WTC11 (cell line): ENCODE results near the gene NEDD4L. TPM values are rescaled to one million over a fixed set of nuclear protein-coding genes. Genes with fewer than 3 reads are reported as not detected.

Experiments
- ATAC-seq: fragments of 200-7000 bp; cut with Tn5 transposase; 2 replicates; pipeline ENCODE4 v1.10.0; 2021; ENCODE audit warnings: mild to moderate bottlenecking, moderate library complexity
- CTCF ChIA-PET: fragments of 300-600 bp; sonication (Branson Sonifier 250); formaldehyde crosslinking; loops from one replicate; lab custom pipeline; 2021; ENCODE audit warnings: antibody characterized with exemption; lab: Charles Lee
- POLR2A ChIA-PET: fragments of 350-600 bp; sonication (Branson Sonifier 250); formaldehyde crosslinking; loops from one replicate; lab custom pipeline; 2021; ENCODE audit warnings: antibody characterized with exemption; lab: Charles Lee
- DNase-seq: peaks from one replicate; pipeline ENCODE4 v3.0.0; 2021; ENCODE audit warnings: low spot score
- H3K27ac Mint-ChIP-seq: 2 replicates; pipeline ENCODE4 v1.8.0; 2021; ENCODE audit warnings: mixed read lengths
- H3K27me3 Mint-ChIP-seq: 2 replicates; pipeline ENCODE4 v1.8.0; 2021; ENCODE audit warnings: low read depth, mild to moderate bottlenecking, moderate library complexity, mixed read lengths
- H3K36me3 Mint-ChIP-seq: 2 replicates; pipeline ENCODE4 v1.8.0; 2021; ENCODE audit warnings: mixed read lengths
- H3K4me1 Mint-ChIP-seq: 2 replicates; pipeline ENCODE4 v1.8.0; 2022; ENCODE audit warnings: mixed read lengths
- H3K4me3 Mint-ChIP-seq: 2 replicates; pipeline ENCODE4 v1.8.0; 2021; ENCODE audit warnings: mild to moderate bottlenecking, moderate library complexity, mixed read lengths
- H3K9me3 Mint-ChIP-seq: 2 replicates; pipeline ENCODE4 v1.8.0; 2021; ENCODE audit warnings: mixed read lengths
- ATF3 ChIP-seq: sonication (generic); formaldehyde crosslinking; conservative IDR thresholded peaks from 2 replicates; pipeline ENCODE4 v1.8.1; 2022; ENCODE audit warnings: mild to moderate bottlenecking, missing genetic modification reagents
- CTCF ChIP-seq: fragments of 200-600 bp; IDR thresholded peaks from 2 replicates; pipeline ENCODE4 v1.8.0; 2022; ENCODE audit warnings: antibody characterized with exemption
- E2F1 ChIP-seq: sonication (generic); formaldehyde crosslinking; IDR thresholded peaks from 2 replicates; pipeline ENCODE4 v1.8.0; 2022; ENCODE audit warnings: mild to moderate bottlenecking, missing genetic modification reagents
- E2F4 ChIP-seq: sonication (generic); formaldehyde crosslinking; IDR thresholded peaks from 2 replicates; pipeline ENCODE4 v1.8.1; 2022; ENCODE audit warnings: low read depth, mild to moderate bottlenecking, moderate library complexity, missing genetic modification reagents, borderline replicate concordance
- EMX1 ChIP-seq: fragments of 250-450 bp; sonication (Bioruptor Pico); IDR thresholded peaks from 2 replicates; pipeline ENCODE4 v1.8.0; 2021; ENCODE audit warnings: mild to moderate bottlenecking
- ETV6 ChIP-seq: sonication (generic); formaldehyde crosslinking; IDR thresholded peaks from 2 replicates; pipeline ENCODE4 v1.8.1; 2022; ENCODE audit warnings: mild to moderate bottlenecking, missing genetic modification reagents
- HMGXB4 ChIP-seq: sonication (generic); formaldehyde crosslinking; IDR thresholded peaks from 2 replicates; pipeline ENCODE4 v1.8.1; 2023; ENCODE audit warnings: mild to moderate bottlenecking, moderate library complexity, missing genetic modification reagents
- IRF1 ChIP-seq: sonication (generic); formaldehyde crosslinking; IDR thresholded peaks from 2 replicates; pipeline ENCODE4 v1.8.0; 2023; ENCODE audit warnings: missing genetic modification reagents
- PRDM15 ChIP-seq: sonication (generic); formaldehyde crosslinking; IDR thresholded peaks from 2 replicates; pipeline ENCODE4 v1.8.0; 2022; ENCODE audit warnings: missing genetic modification reagents
- SOX15 ChIP-seq: fragments of 250-450 bp; sonication (Bioruptor Pico); IDR thresholded peaks from 2 replicates; pipeline ENCODE4 v1.9.0; 2021; ENCODE audit warnings: mild to moderate bottlenecking
- USF1 ChIP-seq: sonication (generic); formaldehyde crosslinking; IDR thresholded peaks from 2 replicates; pipeline ENCODE4 v1.8.0; 2022; ENCODE audit warnings: mild to moderate bottlenecking, missing genetic modification reagents
- USF2 ChIP-seq: sonication (generic); formaldehyde crosslinking; IDR thresholded peaks from 2 replicates; pipeline ENCODE4 v1.8.1; 2023; ENCODE audit warnings: mild to moderate bottlenecking, missing genetic modification reagents, moderate library complexity
- ZNF423 ChIP-seq: fragments of 250-450 bp; sonication (Bioruptor Pico); IDR thresholded peaks from 2 replicates; pipeline ENCODE4 v2.1.2; 2022; ENCODE audit warnings: mild to moderate bottlenecking, moderate library complexity
- ZNF671 ChIP-seq: fragments of 250-450 bp; sonication (Bioruptor Pico); IDR thresholded peaks from 2 replicates; pipeline ENCODE4 v1.8.0; 2021; ENCODE audit warnings: mild to moderate bottlenecking
- total RNA-seq: library from RNA; stranded (reverse); gene quantifications from 3 replicates; pipeline ENCODE4 v1.2.3, GENCODE V29; 2021

NEDD4L gene
- total RNA-seq, 1 experiment from 2014 or later = 88.0 TPM

- TF ChIP-seq ATF3 = no peak
- TF ChIP-seq, all 79 proteins: peak for 0
These were observed 114.4 kb downstream of the NEDD4L start (continued) for GRCh38 chr18:58158459-58158858.

GRCh38 chr18:58161659-58162058, 117.6 kb downstream of the NEDD4L start:
- Mint-ChIP-seq H3K4me1 (peaks cover 19% of the 10 kb centered on the region), H3K27me3 (no peaks in the 10 kb centered on the region), H3K36me3 (no peaks in the 10 kb centered on the region), H3K4me3 (peak overlapping the region; percentile 36), H3K9me3 (no peaks in the 10 kb centered on the region), H3K27ac (0 out of 2 replicates have a peak overlapping the region, but pooled peaks have one; percentile 19)
- CTCF ChIA-PET = interaction anchor here (1.3 kb wide), 1 partner anchor 19 kb away, joined by 4 read pairs; no protein-coding TSS in a partner anchor
- DNase-seq (peak; percentile 38), ATAC-seq (peak; percentile 93)
- POLR2A ChIA-PET = no interaction called here
- no peak for TF ChIP-seq E2F1 (CRISPR knock-in tag)
- TF ChIP-seq IRF1 = no peak
- TF ChIP-seq ETV6 (CRISPR knock-in tag) = no peak
- no peak for TF ChIP-seq CTCF
- TF ChIP-seq EMX1 (CRISPR knock-in tag) = no peak
- TF ChIP-seq USF2 (CRISPR knock-in tag) = peak; percentile 83
- TF ChIP-seq SOX15 = no peak
- peak; percentile 81 for TF ChIP-seq USF1 (CRISPR knock-in tag)
- no peak for TF ChIP-seq HMGXB4 (CRISPR knock-in tag)
- no peak for TF ChIP-seq PRDM15 (CRISPR knock-in tag)
- TF ChIP-seq E2F4 (CRISPR knock-in tag) = no peak
- TF ChIP-seq ZNF671 (CRISPR knock-in tag) = no peak
- TF ChIP-seq ZNF423 = no peak
